ENCODE measurements around the gene CASS4.

CASS4 gene

DNA sequence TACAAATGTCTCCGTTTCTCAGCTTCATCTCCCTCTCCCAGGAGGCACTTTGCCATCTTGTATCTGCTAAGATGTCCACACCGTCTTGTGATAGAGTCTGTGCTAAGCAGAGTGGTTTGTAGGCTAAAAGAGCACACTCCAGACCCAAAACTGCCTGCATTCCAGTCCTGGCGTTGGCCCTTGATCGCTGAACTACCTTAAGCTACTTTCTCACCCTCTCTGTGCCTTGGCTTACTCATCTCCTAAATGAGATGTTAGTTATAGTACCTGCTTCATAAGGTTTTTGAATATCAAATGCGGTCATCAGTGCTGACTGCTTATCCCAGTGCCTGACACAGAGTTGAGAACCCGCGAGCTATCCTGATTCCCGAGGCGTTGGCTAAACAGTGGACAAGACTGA, 14.0 kb downstream of the CASS4 start:
- DNase-seq, result no peak

- DNase-seq, result no peak
Observed at GRCh38 chr20:56426926-56427325, 14.9 kb downstream of the CASS4 start.

DNA sequence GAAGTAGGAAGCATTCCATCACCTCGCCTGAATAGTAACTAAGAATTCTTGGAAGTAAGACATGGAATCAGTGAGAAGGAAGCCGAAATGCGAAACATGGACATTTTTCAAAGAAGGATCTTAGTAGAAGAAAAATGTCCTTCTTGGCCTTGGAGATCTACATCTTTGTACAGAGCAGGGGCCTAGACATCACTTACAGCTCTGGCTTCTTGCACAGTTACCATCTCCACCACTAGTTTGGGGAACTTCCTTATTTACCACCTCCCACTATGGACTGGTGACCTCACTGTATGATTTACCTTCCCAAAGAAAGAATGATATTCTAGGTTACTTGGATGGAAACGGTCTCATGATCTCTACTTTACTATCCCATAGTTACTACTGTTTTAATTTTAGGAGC, 15.7 kb downstream of the CASS4 start:
- no peak for DNase-seq

DNA sequence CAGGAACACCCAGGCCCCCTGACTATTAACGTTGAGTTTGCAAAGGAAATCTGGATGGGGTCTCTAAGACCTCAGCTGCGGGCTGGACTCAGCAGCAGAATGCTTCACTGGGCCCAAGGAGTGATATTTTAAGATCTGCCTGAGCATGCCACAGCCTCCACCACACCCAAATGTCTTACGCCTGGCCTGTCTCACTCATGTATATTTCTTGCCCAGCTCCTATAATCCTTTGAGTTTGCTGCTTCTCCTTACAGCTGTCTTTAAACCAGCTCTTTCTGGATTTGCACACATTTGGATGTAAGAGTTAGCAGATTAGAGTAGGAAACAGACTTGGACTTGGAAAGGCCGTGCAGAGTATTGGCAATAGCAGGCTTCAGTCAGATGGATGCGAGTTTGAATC, 16.4 kb downstream of the CASS4 start:
- DNase-seq, result no peak

DNA sequence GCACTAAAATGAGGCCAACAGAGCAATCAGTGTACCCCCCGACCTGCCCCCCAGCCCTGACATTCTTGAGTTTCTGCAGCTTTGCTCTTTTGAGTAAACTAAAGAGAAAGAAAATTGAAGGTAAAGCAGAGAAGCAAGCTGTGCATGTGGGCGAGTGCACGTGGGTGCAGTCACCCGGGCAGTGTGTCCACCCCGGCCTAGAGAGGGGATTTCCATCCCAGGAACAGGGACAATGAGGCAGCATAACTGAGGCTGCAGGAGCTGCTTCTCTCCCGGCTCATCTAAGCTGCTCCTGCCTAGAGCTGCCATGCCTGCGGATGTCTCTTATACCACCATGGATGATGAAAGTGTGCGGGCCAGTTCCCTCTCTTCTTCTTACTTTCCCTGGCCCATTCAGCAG, 16.8 kb downstream of the CASS4 start:
- peak; percentile 7 for DNase-seq

- DNase-seq, result peak; percentile 29
Observed at GRCh38 chr20:56429502-56429901, 17.4 kb downstream of the CASS4 start.

DNA sequence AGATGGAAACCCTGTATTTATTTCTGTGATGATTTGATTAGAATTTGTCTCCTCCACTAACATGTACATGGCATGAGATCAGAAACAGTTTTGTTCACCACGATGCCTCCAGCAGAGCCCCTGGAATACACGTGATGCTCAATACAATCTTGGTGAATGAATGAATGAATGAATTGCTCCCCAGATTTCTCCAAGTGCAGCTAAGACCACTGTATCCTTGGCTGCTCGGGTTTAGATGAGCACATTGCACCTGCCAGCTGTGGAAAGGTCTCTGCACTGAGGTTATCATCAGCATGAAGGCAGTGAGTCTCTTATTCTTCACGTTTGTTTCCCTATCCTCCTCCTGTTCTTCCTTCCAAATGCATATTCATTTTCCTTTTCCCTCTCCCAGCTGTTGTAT, 17.9 kb downstream of the CASS4 start:
- DNase-seq, result no peak

DNA sequence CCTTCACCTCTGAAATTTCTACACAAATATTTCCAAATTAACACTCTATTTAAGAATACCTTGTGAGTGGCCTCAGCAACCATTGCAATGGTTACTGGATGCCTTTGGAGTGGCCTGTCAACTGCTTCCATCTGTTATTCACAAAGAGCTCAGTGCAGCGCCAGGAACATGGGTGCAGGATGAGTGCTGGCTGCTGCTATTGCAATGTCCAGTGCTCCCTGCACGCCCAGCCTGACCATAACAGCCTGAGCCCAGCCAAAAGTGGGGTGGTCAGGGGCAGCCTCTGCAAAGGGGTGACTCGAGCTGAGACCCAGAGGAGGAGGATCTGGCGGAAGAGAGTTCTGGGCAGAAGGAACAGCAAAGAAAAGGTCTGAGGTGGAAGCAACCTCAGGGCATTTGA, 18.4 kb downstream of the CASS4 start:
- peak; percentile 12 for DNase-seq

GRCh38 chr20:56430957-56431356, 18.9 kb downstream of the CASS4 start:
- DNase-seq, result no peak

GRCh38 chr20:56431471-56431870, 19.4 kb downstream of the CASS4 start:
- no peak for DNase-seq

- peak; percentile 8 for DNase-seq
Observed at GRCh38 chr20:56433221-56433879, 21.3 kb downstream of the CASS4 start.

DNA sequence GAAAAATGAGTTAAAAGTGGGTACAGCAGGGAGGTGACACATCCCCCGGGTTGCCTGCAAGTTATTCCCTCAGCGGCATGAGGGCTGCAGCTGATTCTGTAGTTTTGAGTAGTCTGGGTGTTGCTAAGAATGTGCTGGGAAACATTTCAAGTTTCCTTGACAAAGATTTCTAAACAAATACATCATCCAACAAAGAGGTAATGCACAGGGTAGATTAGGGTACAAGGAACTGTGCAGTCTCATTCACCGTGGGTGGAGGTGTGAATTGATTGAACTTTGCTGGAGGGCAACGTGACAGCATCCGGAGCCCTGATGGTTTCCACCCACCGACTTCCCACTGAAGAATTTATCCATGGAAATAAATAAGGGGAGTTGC, 21.8 kb downstream of the CASS4 start:
- DNase-seq, result no peak

- no peak for DNase-seq
Observed at GRCh38 chr20:56437196-56437960, 25.3 kb downstream of the CASS4 start.

DNA sequence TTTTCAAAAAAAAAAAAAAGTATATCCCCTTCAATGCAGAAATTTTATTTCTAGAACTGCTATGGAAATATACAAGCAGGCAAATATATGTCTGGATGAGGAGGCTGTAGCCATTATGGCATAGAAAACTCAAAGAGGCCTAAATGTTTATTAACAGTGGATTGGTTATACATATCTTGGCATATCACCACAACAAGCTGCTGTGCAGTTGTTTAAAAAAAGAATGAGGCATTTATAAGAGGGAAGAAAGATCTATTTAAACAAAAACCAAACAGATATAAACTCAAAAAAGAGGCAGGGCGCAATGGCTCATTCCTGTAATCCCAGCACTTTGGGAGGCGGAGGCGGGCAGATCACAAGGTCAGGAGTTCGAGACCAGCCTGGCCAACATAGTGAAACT, 26.2 kb downstream of the CASS4 start:
- no peak for DNase-seq

DNA sequence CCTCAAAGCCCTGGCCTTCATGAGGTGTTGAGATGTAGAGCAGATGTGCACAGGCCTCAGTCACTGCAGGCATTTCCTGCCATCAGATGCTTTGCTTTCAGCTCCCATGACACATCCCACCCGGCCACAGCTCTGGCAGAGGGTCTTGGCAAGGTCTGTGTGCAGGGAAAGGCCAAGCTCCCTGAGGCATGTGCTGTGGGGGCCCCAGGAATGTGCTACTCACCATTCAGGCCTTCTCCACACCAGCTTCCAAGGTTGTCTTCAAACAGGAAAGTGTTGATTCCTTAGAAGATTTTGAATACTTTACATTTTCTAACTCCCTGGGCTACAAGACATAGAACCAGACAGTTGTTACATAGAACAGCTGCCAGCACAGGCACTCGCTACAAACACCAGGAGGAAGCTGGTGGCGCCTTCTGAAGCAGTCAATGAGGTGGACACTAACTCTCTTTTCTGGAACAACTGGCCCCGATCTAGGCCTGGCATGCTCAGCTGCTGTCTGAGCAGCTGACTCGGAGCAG, 27.8 kb downstream of the CASS4 start:
- no peak for DNase-seq

DNA sequence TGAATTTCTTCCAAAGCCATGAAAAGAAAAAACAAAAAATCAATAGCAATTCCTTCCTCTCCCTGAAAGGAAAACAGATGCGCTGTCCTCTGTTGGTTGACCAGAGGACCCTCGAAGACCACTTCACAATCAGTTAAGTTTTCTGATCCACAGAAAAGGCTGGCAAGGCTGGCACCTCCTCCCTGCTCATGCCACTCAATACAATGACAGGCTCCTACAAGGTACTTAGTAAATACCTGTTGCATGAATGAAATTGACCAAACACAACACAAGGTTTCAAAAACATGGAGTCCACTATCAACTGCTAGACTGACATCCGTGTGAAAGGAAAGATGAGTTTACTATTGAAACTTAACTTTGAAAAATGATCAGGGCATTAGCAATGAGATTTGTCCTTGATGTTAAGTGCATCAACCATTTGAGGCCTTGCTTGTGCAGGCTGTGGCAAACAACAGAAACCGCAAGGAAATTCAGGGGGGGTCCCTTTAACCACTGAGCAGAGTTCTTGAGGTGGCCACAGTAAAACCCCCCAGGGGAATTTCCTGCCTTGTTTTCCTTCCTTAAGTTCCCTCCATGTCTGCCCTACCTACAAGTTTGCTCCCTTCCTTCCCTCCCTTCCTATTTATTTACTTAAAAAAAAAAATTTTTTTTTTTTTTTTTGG, 28.4 kb downstream of the CASS4 start:
- peak; percentile 35 for DNase-seq

DNA sequence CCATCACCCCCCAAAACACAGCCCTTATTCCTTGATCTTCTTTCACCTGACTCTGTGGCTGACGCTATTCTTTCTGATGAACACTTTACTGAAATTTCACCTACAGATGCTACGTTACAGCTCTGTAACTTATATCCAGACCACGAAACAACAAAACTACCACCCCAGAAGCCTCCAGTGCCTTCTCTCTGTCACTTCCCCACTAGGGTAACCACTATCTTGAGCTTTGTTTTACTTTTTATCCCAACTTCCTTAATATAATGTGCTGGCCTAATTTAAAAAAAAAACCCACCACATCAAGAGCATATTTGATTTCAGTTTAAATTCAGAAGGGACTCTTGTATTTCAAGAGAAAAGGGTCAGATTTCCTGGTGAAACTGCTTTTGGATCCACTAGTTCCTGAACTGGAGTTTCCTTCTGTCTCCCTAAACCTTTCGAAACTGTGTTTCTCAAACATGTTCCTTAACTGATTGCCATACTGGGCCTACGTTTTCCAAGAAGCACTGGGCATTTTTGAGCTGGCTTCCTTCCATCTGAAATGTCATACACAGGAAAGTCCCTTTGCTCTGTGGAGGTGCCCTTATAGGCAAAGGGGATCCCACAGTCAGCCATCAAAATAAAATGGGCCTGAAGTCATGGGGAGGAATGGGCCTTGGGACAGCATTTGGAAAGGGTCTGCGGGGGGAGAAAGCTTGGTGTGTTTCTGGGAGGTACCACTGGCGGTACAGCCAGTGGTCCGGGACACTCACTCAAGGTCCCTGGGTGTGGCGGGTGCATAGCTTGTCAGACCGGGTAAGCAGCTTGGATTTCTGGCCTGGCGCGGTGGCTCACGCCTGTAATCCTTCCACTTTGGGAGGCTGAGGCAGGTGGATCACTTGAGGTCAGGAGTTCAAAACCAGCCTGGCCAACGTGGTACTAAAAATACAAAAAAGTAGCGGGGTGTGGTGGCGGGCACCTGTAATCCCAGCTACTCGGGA, 30.6 kb downstream of the CASS4 start:
- DNase-seq, result no peak

GRCh38 chr20:56443654-56444540, 31.8 kb downstream of the CASS4 start:
- no peak for DNase-seq

- DNase-seq, result no peak
Observed at GRCh38 chr20:56445130-56445529, 33.1 kb downstream of the CASS4 start.

GRCh38 chr20:56445540-56445939, 33.5 kb downstream of the CASS4 start:
- DNase-seq, result no peak

- DNase-seq, result no peak
Observed at GRCh38 chr20:56447227-56447626, 35.2 kb downstream of the CASS4 start.

DNA sequence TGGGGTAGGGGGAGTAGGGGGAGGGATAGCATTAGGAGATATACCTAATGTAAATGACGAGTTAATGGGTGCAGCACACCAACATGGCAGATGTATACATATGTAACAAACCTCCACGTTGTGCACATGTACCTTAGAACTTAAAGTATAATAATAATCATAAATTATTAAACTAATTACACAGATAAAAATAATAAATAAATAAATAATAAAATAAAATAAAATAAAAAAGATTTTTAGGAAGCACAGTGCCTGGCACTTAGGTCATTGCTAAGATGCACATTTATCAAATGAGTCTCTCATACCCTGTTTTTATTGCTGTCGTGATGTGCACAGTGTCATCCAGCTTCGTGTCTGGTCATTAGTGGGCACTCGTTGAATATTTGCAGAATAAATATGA, 37.4 kb downstream of the CASS4 start:
- DNase-seq, result no peak

Measured in activated CD4-positive, CD25-positive, alpha-beta regulatory T cell treated with anti-CD3 and anti-CD28 coated beads, Interleukin-2, amount 50 U/mL, for 72 hours (primary cell).